Measurements from ENCODE around the gene PLCD3.

DNA sequence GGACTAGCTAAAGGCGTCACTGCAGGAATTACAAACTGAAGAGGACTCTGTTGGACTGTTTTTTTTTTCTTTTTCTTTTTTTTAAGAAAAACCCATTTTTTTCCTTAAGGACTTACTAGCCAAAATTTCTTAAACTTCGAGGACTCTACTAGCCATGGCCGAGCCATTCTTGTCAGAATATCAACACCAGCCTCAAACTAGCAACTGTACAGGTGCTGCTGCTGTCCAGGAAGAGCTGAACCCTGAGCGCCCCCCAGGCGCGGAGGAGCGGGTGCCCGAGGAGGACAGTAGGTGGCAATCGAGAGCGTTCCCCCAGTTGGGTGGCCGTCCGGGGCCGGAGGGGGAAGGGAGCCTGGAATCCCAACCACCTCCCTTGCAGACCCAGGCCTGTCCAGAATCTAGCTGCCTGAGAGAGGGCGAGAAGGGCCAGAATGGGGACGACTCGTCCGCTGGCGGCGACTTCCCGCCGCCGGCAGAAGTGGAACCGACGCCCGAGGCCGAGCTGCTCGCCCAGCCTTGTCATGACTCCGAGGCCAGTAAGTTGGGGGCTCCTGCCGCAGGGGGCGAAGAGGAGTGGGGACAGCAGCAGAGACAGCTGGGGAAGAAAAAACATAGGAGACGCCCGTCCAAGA lies 16.8 kb upstream of the PLCD3 start:
- TF ChIP-seq POLR2AphosphoS5 (IDR thresholded peaks at IDR 0.05; ENCODE audit: low read depth, low read length) (no peak), SIN3A (IDR thresholded peaks at IDR 0.05; ENCODE audit: borderline replicate concordance, insufficient read depth, low read length) (peak; percentile 54; the same call in 1 of the 2 replicates), TAF1 (IDR thresholded peaks at IDR 0.05; ENCODE audit: borderline replicate concordance, insufficient read depth, low read length) (no peak)

Data from PFSK-1 (cell line).